ENCODE results near the gene HEATR1.

The HEATR1 gene

DNA sequence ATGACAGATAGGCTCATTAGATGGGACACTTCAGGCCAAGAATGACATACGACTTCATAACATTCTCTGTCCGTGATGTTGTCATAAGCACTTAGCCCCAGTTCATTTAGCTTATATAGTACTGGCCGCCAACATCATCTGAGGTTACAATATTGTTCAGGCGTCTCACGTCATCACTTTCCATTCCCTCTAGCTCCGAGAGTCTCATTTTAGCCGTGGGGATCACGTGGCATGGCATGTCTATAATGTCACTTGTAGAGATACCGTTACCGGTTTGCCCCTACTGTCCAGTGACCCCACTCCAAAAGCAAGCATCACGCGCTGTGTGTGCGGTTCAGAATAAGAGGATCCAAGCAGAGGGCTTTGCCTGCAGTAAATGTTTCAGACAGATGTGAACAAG, 34.6 kb upstream of the HEATR1 start:
- DNase-seq, result no peak
- H3K27me3 ChIP-seq (ENCODE audit: insufficient read depth, low read depth, severe bottlenecking), result no peaks in the 10 kb centered on the region
- no peak overlapping the region for H3K27ac ChIP-seq
- no peaks in the 10 kb centered on the region for H3K9me3 ChIP-seq (ENCODE audit: severe bottlenecking)
- no peak for TF ChIP-seq CTCF (IDR thresholded peaks at IDR 0.05; ENCODE audit: low read depth, low read length)
- no peak overlapping the region for H3K4me3 ChIP-seq (ENCODE audit: low read depth, low read length)
- H3K36me3 ChIP-seq, result no peaks in the 10 kb centered on the region

- Histone ChIP-seq H3K9me3 (ENCODE audit: severe bottlenecking) (no peaks in the 10 kb centered on the region), H3K36me3 (no peaks in the 10 kb centered on the region), H3K27me3 (ENCODE audit: insufficient read depth, low read depth, severe bottlenecking) (no peaks in the 10 kb centered on the region), H3K4me3 (ENCODE audit: low read depth, low read length) (no peak overlapping the region), H3K27ac (no peak overlapping the region)
- DNase-seq, result no peak
- TF ChIP-seq CTCF (IDR thresholded peaks at IDR 0.05; ENCODE audit: low read depth, low read length), result no peak
These were observed 31.7 kb upstream of the HEATR1 start for GRCh38 chr1:236636017-236636416.

DNA sequence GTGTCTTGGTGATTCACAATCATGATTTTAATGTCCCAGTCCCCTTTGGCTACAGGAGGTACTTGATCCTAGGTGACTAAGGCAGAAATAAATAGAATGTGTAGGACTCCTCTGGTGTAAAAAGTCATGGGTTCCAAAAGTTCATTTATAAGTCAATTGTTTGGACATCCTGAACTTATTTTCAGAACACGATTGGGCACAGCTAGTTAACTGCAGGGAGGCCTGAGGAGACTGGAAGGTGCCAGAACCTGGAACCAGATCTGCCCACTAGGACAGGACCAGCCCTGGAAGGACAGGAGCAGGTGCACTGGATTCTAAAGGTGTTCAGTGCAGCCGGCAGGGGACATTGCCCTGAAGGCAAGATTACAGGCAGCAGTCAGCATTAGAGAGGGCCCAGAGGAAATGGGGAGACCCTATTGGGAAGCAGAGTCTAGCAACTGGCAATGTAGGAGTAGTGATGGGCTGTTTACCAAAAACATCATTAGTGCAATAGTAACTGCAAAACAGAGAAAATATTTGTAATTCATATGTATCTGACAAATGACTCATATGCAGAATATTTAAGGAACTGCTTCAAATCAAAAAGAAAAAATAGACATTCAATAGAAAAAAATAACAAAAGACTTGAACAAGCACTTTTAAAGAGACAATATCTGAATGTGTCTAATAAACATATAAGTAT, 23.6 kb upstream of the HEATR1 start:
- H3K27me3 ChIP-seq (ENCODE audit: insufficient read depth, low read depth, severe bottlenecking), result no peaks in the 10 kb centered on the region
- TF ChIP-seq CTCF (IDR thresholded peaks at IDR 0.05; ENCODE audit: low read depth, low read length), result no peak
- DNase-seq, result no peak
- H3K36me3 ChIP-seq, result no peaks in the 10 kb centered on the region
- H3K9me3 ChIP-seq (ENCODE audit: severe bottlenecking), result peaks cover under 1% of the 10 kb centered on the region
- no peak overlapping the region for H3K4me3 ChIP-seq (ENCODE audit: low read depth, low read length)
- H3K27ac ChIP-seq, result no peak overlapping the region

DNA sequence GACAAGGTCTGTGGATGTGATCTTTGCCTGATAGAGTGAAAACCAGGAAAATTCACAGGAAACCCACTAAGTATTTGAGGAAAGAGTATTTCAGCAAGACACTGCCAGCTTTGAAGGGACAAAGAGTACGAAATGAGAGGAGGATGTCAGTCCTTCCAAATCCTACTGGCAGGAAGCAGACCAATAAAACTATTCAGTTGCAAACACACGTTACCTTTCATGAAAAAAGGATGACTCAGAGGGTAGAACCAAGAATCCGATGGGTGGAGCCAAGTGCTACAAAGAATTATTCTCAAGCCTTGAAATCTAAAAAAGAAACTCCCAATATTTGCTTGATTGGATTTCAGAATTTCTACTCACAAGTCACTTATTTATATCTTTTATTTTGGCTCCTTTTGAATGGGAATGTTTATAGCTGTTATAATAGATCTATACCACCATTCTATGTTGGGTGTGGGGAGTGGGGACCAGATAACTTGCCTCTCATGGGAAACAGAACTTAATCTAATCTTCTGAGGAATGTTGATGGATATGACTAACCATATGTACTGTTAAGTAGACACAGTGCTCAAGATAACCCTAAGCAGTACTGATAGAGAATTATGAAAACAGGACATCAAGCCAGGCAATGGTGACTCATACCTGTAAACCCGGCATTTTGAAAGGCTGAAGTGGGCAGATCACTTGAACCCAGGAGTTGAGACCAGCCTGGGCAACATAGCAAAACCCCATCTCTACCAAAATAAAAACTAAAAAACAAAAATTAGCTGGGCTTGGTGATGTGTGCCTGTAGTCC, 19.3 kb upstream of the HEATR1 start:
- peak overlapping the region; percentile 7; the same call in 1 of the 2 replicates for H3K27ac ChIP-seq
- no peaks in the 10 kb centered on the region for H3K27me3 ChIP-seq (ENCODE audit: insufficient read depth, low read depth, severe bottlenecking)
- DNase-seq, result no peak
- H3K36me3 ChIP-seq, result no peaks in the 10 kb centered on the region
- H3K4me3 ChIP-seq (ENCODE audit: low read depth, low read length), result no peak overlapping the region
- no peak for TF ChIP-seq CTCF (IDR thresholded peaks at IDR 0.05; ENCODE audit: low read depth, low read length)
- H3K9me3 ChIP-seq (ENCODE audit: severe bottlenecking), result peaks cover 12% of the 10 kb centered on the region

- TF ChIP-seq CTCF (IDR thresholded peaks at IDR 0.05; ENCODE audit: low read depth, low read length), result no peak
- no peaks in the 10 kb centered on the region for H3K36me3 ChIP-seq
These were observed 18.1 kb upstream of the HEATR1 start for GRCh38 chr1:236622407-236622806.

More at GRCh38 chr1:236622407-236622806, 18.1 kb upstream of the HEATR1 start:
- no peak overlapping the region for H3K4me3 ChIP-seq (ENCODE audit: low read depth, low read length)
- H3K9me3 ChIP-seq (ENCODE audit: severe bottlenecking), result peaks cover 12% of the 10 kb centered on the region
- H3K27me3 ChIP-seq (ENCODE audit: insufficient read depth, low read depth, severe bottlenecking), result no peaks in the 10 kb centered on the region
- no peak overlapping the region for H3K27ac ChIP-seq
- DNase-seq, result no peak

All from WERI-Rb-1 (cell line).